Spleen (tissue), 7 donors: ENCODE measurements around the gene DLEC1.

Source experiments
- CTCF ChIP-seq, 11 experiments: fragments of 200-600 bp in 7 of 11; fragments of 450-650 bp in 4 of 11; sonication (generic) in 4 of 11; IDR thresholded peaks in 8 of 11; conservative IDR thresholded peaks in 3 of 11; 1 replicate in 7 of 11; 2 replicates in 4 of 11; pipeline versions ENCODE4 v1.4.0 to v1.8.0; 2016 to 2021; ENCODE audit warnings: antibody characterized with exemption in 11 of 11, inconsistent platforms in 4 of 11, mild to moderate bottlenecking in 1 of 11
- POLR2A ChIP-seq, 3 donors: fragments of 450-650 bp; IDR thresholded peaks; one replicate each; pipeline ENCODE4 v1.5.1; 2017; ENCODE audit warnings: antibody characterized with exemption in 3 of 3, mild to moderate bottlenecking in 1 of 3
- POLR2AphosphoS5 ChIP-seq, 3 donors: sonication (generic); formaldehyde crosslinking; IDR thresholded peaks; one replicate each; pipeline ENCODE4 v1.5.1; 2017; ENCODE audit warnings: antibody characterized with exemption in 3 of 3
- donor health status: DM: no; HTN: no; CAD: no; lungs with moderate emphysema.
- donor health status: DM: no; HTN: no; CAD: no.
- donor health status: DM: no; HTN: no; CAD: no.

GRCh38 chr3:38020342-38020726 lies 18.7 kb upstream of the DLEC1 start:
- no peak for TF ChIP-seq POLR2A (IDR thresholded peaks at IDR 0.05)
- TF ChIP-seq CTCF (IDR thresholded peaks at IDR 0.05 in 8 of 11, conservative IDR thresholded peaks at IDR 0.05 in 3 of 11), result no peak
- no peak for TF ChIP-seq POLR2AphosphoS5 (IDR thresholded peaks at IDR 0.05)
